Measurements from ENCODE around the gene PRKCA. TPM values are rescaled to one million over a fixed set of nuclear protein-coding genes. Genes with fewer than 3 reads are reported as not detected.

The PRKCA gene
- total and polyA plus RNA-seq, 2 of the 13 experiments (the other 11 are each of a cell fraction or from before 2014, with no cell fraction given) = 18.5 to 21.5 TPM

GRCh38 chr17:66459811-66460270 lies 157.4 kb downstream of the PRKCA start (continued):
- TF ChIP-seq, protein P1, sequence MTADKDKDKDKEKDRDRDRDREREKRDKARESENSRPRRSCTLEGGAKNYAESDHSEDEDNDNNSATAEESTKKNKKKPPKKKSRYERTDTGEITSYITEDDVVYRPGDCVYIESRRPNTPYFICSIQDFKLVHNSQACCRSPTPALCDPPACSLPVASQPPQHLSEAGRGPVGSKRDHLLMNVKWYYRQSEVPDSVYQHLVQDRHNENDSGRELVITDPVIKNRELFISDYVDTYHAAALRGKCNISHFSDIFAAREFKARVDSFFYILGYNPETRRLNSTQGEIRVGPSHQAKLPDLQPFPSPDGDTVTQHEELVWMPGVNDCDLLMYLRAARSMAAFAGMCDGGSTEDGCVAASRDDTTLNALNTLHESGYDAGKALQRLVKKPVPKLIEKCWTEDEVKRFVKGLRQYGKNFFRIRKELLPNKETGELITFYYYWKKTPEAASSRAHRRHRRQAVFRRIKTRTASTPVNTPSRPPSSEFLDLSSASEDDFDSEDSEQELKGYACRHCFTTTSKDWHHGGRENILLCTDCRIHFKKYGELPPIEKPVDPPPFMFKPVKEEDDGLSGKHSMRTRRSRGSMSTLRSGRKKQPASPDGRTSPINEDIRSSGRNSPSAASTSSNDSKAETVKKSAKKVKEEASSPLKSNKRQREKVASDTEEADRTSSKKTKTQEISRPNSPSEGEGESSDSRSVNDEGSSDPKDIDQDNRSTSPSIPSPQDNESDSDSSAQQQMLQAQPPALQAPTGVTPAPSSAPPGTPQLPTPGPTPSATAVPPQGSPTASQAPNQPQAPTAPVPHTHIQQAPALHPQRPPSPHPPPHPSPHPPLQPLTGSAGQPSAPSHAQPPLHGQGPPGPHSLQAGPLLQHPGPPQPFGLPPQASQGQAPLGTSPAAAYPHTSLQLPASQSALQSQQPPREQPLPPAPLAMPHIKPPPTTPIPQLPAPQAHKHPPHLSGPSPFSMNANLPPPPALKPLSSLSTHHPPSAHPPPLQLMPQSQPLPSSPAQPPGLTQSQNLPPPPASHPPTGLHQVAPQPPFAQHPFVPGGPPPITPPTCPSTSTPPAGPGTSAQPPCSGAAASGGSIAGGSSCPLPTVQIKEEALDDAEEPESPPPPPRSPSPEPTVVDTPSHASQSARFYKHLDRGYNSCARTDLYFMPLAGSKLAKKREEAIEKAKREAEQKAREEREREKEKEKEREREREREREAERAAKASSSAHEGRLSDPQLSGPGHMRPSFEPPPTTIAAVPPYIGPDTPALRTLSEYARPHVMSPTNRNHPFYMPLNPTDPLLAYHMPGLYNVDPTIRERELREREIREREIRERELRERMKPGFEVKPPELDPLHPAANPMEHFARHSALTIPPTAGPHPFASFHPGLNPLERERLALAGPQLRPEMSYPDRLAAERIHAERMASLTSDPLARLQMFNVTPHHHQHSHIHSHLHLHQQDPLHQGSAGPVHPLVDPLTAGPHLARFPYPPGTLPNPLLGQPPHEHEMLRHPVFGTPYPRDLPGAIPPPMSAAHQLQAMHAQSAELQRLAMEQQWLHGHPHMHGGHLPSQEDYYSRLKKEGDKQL (CRISPR knock-in tag; IDR thresholded peaks at IDR 0.05; ENCODE audit: low read depth) = peak; percentile 35
- TF ChIP-seq, protein P2, sequence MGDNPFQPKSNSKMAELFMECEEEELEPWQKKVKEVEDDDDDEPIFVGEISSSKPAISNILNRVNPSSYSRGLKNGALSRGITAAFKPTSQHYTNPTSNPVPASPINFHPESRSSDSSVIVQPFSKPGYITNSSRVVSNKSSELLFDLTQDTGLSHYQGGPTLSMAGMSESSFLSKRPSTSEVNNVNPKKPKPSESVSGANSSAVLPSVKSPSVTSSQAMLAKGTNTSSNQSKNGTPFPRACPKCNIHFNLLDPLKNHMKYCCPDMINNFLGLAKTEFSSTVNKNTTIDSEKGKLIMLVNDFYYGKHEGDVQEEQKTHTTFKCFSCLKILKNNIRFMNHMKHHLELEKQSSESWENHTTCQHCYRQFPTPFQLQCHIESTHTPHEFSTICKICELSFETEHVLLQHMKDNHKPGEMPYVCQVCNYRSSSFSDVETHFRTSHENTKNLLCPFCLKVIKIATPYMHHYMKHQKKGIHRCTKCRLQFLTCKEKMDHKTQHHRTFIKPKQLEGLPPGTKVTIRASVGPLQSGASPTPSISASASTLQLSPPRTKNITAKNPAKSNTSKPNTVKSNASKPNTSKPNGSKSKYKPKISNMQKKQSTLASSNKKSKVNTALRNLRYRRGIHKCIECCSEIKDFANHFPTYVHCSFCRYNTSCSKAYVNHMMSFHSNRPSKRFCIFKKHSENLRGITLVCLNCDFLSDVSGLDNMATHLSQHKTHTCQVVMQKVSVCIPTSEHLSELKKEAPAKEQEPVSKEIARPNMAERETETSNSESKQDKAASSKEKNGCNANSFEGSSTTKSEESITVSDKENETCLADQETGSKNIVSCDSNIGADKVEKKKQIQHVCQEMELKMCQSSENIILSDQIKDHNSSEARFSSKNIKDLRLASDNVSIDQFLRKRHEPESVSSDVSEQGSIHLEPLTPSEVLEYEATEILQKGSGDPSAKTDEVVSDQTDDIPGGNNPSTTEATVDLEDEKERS (CRISPR knock-in tag; IDR thresholded peaks at IDR 0.05) = 0 out of 2 replicates have a peak, but pooled peaks have one; percentile 48
- TF ChIP-seq FOXJ3 (CRISPR knock-in tag; IDR thresholded peaks at IDR 0.05; ENCODE audit: borderline replicate concordance) (peak; percentile 93), ZNF766 (CRISPR knock-in tag; IDR thresholded peaks at IDR 0.05; ENCODE audit: borderline replicate concordance) (peak; percentile 90; the same call in 1 of the 2 replicates), ERF (CRISPR knock-in tag; IDR thresholded peaks at IDR 0.05) (no peak), DNMT3B (CRISPR knock-in tag; conservative IDR thresholded peaks at IDR 0.05) (peak; percentile 87; the same call in 1 of the 2 replicates), STAG1 (CRISPR knock-in tag; IDR thresholded peaks at IDR 0.05) (0 out of 2 replicates have a peak, but pooled peaks have one; percentile 14), MTF2 (CRISPR knock-in tag; IDR thresholded peaks at IDR 0.05; ENCODE audit: borderline replicate concordance) (peak; percentile 47; the same call in 1 of the 2 replicates), NFKBIZ (CRISPR knock-in tag; IDR thresholded peaks at IDR 0.05) (0 out of 2 replicates have a peak, but pooled peaks have one; percentile 49), YY1 (IDR thresholded peaks at IDR 0.05; ENCODE audit: insufficient read depth, insufficient replicate concordance, low read depth, low read length) (peak; percentile 13), ZNF124 (CRISPR knock-in tag; IDR thresholded peaks at IDR 0.05) (peak; percentile 75; the same call in 1 of the 2 replicates), MED8 (CRISPR knock-in tag; IDR thresholded peaks at IDR 0.05; ENCODE audit: insufficient replicate concordance) (peak; percentile 60), MED13 (CRISPR knock-in tag; IDR thresholded peaks at IDR 0.05) (peak; percentile 67; the same call in 1 of the 2 replicates), GTF2F1 (IDR thresholded peaks at IDR 0.05; ENCODE audit: low read length) (0 out of 2 replicates have a peak, but pooled peaks have one; percentile 15), ATF4 (CRISPR knock-in tag; IDR thresholded peaks at IDR 0.05) (peak in 1 of 2 experiments; percentile 89; a peak in 2 of 4 replicates), SOX13 (IDR thresholded peaks at IDR 0.05) (no peak), SOX13 (CRISPR knock-in tag; conservative IDR thresholded peaks at IDR 0.05 in 1 of 2, IDR thresholded peaks at IDR 0.05 in 1 of 2) (peak in 1 of 2 experiments; percentile 71; a peak in 1 of 4 replicates)
- TF ChIP-seq, protein P3, sequence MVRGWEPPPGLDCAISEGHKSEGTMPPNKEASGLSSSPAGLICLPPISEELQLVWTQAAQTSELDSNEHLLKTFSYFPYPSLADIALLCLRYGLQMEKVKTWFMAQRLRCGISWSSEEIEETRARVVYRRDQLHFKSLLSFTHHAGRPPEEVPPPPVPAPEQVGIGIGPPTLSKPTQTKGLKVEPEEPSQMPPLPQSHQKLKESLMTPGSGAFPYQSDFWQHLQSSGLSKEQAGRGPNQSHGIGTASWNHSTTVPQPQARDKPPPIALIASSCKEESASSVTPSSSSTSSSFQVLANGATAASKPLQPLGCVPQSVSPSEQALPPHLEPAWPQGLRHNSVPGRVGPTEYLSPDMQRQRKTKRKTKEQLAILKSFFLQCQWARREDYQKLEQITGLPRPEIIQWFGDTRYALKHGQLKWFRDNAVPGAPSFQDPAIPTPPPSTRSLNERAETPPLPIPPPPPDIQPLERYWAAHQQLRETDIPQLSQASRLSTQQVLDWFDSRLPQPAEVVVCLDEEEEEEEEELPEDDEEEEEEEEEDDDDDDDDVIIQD (CRISPR knock-in tag; IDR thresholded peaks at IDR 0.05; ENCODE audit: low read depth) = peak; percentile 86

All from HepG2 (cell line).